Hematopoietic multipotent progenitor cell treated with erythropoietin and hydrocortisone succinate and interleukin-3 and kit ligand, for 4 days (in vitro differentiated cells): ENCODE data around the gene STAMBP.
A peak's percentile ranks its signal among the peaks of the same experiment; 100 is the strongest.
"Not testable (repeated sequence)": the region's sequence is repeated elsewhere in the genome, so short reads cannot be mapped to it uniquely, and the experiment has no call there.

Experiments used
- DNase-seq: peaks from one replicate; pipeline ENCODE4 v3.0.0-alpha.2; 2015

Gene STAMBP

DNA sequence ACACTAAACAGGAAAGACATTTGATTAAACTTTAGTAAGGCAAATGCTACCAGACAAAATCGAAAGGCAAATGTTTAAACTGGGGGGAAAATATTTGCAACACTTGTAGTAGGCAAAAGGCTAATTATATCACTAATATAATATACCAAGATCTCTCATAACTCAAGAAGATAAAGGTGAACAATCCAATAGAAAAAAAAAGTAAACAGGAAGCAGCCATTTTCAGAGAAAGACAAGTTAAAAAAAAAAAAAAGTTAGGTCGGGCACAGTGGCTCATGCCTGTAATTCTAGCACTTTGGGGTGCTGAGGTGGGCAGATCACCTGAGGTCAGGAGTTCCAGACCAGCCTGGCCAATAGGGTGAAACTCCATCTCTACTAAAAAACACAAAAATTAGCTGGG, 59.6 kb downstream of the STAMBP start:
- no peak for DNase-seq

DNA sequence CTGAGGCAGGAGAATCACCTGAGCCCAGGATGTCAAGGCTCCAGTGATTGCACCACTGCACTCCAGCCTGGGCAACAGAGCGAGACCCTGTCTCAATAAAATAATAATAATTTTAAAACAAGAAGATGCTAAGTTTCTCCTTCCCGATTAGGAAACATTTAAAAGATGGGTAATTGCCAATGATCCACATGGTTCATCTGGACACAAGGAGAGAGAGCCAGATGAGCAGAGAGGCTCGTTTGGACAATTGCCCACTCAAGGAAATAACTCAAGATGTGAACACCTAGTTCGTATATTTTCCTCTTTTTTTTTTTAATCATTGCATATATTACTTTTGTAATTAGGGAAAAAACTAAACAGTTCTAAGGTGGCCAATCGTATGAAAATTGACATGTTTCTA, 60.4 kb downstream of the STAMBP start:
- DNase-seq: no peak

DNA sequence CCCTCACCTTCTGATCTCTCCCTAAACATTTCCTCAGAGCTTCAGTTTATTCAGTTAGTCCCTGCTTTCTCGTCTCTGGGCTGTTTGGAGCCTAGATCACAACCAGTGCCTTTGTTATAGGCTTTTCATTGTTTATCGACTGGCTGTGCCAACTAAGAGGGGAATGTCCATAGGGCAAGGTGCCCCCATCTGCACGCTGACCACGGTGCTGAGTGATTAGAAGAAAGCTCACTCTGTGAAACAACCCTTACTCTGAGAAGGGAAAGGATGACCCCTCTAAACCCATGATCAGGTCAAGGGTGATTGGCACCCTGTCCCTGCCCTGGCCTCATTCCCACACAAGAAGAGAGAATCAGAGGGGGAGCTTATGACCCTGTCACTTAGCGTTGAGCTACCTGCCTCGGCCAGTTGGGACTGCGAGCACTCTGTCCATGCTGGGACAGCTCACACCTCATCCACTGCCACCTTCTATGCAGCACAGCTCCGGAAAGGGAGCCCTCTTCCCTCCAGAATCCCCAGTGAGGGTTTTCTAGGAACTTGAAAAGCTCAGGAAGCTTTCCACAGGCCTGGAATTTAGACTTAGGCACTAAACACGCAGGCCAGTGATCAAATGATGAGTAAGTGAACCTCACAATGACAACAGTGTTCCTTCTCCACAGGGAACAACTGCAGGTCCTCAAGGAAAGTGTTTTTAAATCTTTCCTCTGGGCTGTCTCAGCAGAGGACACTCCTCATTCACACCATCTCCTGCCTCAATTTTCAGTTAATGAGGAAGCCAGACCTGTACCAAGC, 61.7 kb downstream of the STAMBP start:
- no peak for DNase-seq

DNA sequence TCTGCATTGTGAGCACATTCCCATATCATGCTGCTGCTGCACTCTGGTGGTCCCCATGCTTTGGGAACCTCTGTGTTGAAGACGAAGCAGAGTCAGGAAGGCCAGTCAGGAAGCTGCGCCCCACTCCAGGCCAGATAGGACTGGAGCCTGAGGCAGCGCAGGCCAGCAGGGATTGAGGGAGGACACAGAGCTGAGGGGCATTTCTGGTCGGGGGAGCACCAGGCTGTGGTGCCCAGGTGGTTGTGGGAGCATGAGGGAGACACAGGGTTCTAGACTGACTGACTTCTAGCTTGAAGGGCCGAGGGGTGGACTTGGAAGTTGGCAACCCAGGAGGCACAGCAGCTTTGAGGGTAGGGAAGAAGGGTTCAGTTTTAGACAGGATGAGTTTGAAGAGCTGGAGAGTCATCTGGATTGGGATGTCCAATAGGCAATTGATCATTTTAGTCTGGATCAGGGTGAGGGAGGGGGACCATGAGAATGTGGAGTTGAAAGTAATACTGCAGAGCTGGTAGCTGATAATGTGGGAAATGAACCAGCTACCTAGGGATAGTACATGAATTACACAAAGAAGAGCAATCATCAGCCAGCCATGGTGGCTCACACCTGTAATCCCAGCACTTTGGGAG, 62.6 kb downstream of the STAMBP start:
- DNase-seq: no peak

DNA sequence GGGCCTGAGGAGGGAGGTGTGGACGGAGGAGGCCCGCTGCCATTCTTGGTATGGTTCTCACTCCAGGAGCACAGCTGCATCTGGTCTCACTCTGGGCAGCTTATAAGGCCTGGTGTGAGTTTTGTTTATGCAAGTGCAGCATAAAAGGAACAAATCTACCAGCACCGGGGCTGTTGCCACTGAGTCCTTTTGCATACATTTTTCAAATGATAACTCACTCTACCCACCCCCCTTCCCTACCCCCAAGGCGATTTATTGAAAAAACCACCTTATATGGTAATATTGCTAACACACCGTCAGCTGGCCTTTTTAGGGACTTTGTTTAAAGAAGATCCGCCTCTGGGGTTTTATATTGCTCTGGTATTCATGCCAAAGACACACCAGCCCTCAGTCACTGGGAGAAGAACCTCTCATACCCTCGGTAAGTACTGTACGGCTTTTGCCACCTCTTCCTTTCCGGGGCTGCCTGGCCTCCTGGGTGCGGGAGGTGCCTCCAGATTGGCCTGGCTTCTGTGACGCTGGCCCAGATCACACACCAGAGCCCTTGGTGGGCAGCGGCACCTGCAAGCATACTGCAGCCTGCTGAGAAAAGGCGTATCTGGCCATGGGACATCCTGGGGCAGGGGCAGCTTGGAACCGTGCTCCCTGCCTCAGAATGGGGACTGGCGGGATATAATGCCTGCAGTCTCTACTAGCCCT, 64.0 kb downstream of the STAMBP start, which contains the start of gene ACTG2:
Gene ACTG2 (plus strand): TSS at position 378 of the 699 bp plus-strand sequence. CDS start 8,304 bp downstream, outside the sequence.
- DNase-seq: no peak

DNA sequence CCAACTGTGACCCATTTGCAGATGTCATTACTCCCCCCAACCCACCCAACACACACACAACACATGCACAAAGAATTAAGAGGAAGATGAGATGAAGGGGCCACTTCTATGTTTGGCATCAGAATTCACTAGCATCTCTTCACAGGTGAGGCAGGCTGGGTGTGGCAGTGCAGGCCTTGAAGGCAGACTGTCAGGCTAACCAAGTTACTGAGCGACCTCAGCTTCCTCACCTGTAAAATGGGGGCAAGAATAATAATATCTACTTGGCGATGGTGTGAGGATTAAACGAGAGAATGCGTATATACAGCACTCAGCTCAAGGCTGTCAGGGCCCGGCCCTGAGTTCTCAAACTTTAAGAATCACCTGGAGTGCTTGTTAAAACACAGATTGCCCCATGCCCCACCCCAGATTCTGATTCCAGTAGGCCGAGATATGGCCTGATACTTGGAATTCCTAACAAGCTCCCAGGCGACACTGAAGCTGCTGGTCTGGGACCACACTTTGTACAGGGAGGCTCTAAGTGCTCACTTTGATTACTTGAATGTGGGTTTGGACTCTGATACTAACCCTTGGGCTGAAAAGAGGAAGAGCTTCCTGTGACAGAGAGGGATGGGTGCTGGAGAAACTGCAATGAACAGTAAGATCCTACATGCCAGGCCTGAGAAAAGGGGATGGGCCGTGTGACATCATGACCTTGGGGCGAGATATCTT, 65.2 kb downstream of the STAMBP start:
- DNase-seq: no peak

DNA sequence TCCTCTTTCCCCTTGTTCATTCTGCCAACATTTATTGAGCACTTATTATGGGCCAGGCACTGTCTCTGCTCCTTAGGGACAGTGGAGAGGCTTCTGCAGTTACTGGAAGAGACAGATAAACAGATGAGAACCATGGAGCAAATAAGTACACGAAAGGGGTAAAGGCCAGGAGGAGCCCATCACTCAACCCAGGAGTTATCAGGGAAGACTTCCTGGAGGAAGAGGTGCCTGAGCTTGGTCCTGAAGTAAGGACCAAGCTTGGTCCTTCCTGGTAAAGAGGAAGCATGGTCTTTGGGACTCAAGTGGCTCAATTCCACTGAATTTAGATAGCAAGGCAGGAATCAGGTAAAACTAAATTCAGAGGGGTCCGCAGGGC, 65.7 kb downstream of the STAMBP start:
- no peak for DNase-seq

DNA sequence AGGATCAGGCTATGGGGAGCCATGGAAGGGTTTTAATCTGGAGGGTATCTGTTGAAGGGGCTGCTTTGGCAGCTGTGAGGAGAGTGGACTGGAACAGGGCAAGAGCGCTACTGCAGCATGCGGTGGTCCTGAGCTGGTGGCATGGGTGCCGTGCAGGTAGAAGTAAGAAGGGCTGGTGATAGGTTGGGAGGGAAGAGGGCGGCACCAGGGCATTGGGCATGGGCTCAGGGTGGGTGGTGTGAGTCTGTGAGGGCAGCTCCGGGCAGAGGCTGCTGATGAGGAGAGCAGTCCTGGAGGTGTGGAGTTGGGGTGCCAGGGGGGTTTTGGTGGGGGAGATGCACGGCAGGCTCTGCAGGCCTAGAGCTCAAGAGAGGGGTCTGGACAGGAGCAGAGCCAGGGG, 66.1 kb downstream of the STAMBP start:
- DNase-seq: no peak

DNA sequence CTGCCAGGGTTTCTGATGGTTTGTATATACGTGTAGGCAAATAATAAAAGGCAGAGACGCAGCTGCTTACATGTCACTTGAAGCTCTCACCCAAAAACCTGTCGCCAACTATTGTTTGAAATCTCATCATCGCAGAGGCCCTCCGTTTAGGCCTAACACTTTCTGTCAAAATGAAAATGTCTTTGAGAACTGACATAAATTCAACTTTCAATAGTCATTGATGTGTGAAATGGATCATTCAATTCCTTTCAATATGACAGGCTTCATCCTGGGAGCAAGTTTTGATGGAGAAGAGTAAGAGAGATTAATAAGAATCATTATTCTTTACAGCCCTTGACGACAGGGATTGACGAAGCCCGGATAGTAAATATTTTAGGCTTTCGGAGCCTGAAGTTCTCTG, 66.7 kb downstream of the STAMBP start:
- DNase-seq: no peak

DNA sequence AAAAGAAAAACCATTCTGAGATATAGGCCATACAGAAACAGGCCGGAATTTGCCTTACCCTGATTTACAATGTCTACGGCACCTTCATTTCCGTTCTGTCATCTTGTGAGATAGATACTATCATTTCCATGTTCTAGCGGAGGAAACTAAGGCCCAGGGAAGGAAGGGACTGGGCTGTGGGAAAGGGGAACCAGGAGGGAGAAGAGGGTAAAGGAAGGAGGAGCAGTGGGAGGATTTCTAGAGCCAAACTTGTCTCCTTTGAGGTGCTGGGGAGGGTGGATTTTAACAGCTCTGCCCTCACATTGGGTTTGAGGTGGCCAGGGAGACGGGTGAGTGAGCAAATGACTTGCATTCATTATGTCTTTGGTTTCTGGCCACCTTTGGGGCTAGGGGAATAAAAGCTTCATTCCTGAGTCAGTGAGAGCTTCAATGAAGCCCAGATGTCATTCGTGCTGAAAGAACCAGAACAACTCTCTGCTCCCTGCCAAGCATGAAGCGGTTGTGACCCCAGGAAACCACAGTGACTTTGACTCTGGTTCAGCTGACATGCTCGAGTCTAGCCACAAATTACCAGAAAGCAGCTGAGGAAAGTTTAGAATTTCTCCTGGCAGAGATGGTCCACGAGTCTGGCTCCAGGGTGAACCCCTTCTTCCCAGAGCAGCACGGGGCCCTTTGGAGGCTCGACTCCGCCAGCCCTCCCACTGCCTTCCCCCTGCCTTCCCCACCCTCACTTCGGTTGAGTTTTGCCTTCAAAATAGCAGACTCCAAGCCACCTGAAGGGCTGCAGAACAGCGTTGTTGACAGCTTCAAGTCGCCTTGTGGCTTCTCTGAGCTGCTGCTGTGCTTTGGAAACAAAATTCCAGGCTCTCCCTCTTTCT, 67.8 kb downstream of the STAMBP start:
- peak; percentile 61 for DNase-seq

DNA sequence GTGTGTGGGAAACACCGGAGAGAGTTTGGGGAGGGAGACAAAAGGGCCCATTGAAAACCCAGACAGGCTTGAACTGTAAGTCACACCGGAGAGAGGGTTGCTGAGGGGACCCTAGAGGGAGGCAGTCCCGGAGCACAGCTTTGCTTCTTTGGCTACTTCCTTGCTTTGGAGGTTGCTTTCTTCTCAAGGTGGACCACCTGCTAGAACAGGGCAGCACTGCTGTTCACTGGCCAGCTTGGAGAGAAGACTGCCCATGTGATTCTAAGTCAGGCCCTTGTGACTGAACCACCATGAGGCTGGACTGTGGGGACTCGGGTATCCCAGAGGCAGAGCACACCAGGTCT, 68.5 kb downstream of the STAMBP start:
- DNase-seq: no peak

DNA sequence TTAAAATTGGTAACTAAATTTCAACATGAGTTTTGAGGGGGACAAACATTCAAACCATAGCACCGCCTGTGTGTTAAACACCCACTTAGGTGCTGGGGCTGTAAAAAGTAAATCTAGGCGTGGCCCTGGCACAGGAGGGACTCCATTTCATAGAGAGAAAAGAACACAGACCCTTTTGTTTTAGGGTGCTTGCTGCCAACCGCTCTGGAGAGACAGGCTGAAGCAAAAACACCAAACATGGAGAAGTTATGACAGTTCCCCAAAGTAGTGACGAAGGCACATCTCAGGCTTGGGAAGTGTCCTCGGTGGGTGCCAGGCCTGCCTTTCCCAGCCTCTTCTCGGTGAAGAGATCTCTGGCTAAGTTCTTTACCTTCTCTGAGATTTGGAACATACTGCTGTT, 69.2 kb downstream of the STAMBP start:
- DNase-seq: no peak

DNA sequence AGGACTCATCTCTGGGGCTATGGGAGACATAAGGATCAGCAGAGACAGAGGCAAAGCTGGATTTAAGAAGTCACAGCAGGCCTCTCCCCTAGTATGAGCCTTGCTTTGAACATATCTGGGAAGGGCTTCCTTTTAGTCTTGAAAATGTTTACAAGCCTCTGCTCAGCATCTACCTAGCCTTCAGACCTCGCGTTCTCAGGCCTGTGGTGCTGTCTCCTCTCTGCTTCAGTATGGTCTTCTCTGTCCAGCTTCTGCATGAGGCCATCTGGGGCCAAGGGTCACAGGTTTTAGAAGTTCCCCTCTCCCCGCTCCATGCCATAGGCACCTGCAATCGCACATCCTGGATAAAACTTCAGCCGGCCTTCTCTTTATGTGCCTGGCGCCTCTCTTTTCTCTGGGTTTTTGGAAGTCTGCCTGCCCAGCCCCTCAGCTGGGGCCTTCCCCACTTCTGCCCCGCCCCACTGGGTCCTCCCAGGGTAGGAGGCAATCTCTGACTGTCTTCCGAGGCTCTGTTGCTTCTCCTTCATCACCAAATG, 71.1 kb downstream of the STAMBP start:
- DNase-seq: no peak

DNA sequence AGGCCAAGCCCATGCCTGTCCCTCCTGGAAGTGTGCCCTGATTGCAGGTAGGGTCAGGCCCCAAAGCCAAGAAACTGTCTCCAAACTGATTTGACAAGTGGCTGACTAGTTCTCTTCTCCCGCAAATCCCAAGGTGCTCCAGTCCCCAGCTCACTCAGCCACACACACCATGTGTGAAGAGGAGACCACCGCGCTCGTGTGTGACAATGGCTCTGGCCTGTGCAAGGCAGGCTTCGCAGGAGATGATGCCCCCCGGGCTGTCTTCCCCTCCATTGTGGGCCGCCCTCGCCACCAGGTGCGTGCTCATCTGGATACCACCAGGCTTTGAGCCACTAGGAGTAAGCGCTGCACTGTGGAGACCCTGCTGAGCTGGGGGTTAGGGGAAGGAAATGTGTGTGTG, 72.4 kb downstream of the STAMBP start:
- no peak for DNase-seq

DNA sequence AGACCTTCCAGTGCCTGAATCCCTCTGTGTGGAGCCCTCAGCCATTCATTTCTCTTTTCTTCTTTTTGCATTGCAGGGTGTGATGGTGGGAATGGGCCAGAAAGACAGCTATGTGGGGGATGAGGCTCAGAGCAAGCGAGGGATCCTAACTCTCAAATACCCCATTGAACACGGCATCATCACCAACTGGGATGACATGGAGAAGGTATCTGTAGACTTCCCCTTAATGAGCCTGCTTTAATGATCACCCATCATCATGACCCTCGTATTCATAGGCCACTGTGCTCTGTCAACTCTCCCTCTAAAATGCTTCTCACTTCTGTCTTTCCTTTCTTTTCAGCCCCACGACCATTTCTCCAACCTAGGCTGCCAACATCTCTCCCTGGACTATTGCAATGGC, 73.5 kb downstream of the STAMBP start:
- no peak for DNase-seq

DNA sequence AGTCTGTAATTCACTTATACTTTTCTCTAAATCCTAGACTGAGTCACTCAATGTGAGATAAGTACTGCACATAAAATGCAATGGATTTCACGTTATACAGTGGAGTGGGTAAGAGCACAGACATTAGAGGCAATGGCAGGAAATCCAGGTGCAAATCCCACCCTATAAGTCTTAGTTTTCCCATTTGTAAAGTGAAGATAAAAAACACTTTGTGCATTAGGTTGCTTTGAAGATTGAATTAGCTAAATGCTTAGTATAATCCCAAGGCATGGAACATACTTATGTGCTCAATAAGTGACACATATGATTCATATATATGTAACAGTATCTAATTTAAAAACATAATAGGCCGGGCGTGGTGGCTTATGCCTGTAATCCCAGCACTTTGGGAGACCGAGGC, 74.6 kb downstream of the STAMBP start:
- DNase-seq: no peak

DNA sequence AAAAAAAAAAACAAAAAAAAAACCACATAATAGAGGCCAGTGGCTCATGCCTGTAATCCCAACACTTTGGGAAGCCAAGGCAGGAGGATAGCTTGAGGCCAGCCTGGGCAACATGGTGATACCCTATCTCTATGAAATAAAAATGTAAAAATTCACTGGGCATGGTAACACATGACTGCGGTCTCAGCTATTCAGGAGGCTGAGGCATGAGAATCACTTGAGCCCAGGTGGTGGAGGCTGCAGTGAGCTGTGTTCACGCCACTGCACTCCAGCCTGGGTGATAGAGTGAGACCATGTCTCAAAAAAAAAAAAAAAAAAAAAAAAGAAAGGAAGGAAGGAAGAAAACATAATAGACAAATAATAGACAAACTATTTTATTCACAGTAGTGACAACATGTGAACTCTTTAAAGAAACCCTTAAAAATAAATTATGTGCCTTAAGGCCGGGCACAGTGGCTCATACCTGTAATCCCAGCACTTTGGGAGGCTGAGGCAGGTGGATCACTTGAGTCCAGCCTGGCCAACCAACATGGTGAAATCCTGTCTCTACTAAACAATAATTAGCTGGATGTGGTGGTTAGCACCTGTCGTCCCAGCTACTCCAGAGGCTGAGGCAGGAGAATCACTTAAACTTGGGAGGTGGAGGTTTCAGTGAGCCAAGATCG, 75.3 kb downstream of the STAMBP start:
- not testable (repeated sequence) for DNase-seq

DNA sequence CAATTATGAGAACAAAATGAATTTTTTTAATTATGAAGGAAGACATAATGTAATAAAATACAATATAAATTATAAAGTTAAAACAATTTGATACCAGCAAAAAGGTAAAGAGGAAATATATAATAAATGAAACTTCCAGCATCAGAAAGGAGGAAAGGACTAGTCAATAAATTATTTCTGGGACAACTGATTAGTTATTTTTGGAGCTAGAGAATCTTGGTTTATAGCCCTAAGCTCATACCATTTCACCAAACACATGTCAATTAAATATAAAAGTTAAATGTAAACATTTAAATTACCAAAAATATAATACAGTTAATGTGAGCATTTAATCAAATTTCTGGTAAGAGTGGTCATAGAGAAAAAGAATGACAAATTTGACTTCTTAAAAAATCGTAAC, 76.2 kb downstream of the STAMBP start:
- no peak for DNase-seq

DNA sequence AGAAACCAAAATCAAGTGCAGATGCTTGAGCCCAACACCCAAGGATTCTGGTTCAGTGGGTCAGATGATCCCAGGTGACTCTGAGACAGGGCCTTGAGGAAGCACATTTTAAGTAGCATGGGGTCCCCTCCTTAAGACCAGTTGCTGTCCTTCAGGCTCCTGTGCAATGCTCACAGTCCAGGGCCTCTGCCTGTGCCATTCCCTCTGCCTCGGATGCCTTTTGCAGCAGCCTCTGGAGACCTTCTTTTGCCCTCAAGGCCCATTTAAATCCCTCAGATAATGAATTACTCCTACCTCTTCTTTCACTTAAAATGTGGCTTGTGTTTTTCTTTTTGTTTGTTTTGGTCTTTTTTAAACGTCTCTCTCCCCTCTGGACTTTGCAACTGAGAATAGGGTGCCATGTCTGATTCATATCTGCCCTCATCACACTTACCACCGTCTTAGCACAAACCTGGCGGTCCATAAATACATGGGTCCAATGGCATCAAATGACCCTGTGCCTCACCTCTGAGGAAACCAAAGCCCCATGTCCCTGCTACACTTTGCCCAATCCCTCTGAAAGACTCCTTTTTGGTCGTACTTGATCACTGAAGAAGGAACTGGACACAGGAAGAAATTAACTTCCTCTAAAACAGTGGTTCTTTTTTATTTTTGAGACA, 78.2 kb downstream of the STAMBP start:
- no peak for DNase-seq

DNA sequence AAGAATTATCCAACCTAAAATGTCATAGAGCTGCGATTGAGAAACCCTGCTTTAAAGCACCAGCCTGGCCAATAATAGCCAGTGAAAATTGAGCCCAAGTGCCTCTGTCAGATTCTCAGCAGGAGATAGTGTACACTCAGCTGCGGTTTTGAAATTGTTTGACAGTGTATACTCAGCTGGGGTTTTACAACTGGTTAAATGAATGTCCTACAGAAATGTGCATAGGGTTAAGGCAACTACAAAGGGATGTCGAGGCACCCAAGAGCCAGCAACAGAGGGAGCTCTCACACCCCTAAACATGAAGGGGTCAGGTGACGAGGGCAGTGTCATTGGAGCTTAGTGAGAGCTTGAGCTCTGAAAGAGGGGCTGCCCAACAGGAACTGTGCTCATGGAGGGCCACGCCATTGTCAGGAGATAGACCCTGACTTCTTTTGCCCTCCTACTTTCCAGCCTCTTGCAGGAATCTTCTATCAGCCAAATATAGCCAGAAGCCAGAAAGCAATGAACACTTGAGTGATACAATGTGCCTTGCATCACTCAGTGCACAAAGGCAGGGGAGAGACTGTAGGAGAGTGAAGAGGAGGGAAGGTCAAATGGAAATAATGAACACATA, 79.2 kb downstream of the STAMBP start:
- DNase-seq: peak; percentile 73
